Measurements from ENCODE around the gene MACO1. TPM values are rescaled to one million over a fixed set of nuclear protein-coding genes. Genes with fewer than 3 reads are reported as not detected.

MACO1 gene
- total and polyA plus RNA-seq, 2 of the 13 experiments (the other 11 are each of a cell fraction or from before 2014, with no cell fraction given): 9.7 to 17.0 TPM

DNA sequence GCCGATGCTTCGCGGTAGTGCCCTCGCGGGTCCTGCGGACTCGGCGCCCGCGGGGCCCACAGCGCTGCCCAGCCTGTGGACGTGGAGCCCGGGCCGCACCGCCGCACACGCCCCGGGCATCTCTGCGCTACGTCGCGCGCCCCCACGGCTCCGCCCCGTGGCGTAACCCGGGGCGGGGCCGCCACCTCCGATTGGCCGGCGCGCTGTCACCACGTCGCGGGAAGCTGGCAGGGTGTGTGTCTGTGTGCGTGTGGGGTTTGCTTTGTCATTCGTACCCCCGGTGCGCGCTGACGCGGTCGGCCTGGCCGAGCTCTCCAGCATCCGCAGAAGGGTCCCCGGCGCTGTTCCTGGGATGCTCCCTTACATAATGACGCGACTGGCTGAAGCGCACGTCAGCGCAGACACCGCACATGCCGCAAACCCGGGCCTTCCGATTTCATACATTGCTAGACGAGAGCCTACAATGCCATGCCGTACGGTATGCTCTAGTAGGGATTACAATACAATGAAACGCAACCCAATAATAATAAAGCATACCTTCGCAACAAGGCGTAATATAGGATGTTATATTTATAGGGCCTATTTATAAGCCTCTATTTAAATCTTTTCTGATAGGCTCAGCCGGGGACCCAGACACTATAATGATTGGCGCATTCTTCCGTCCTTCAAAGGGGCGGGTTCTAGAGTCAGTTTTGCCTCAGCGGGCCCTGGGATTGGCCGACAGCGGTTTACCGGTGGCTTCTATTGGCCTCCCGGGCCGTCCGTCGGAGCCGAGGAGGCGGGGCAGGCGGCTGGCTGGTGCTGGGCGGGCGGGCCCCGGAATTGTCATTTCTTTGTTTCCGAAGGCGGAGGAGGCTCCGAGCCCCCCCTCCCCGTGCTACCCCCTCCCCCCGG is at the start of gene MACO1 (continued):
- TF ChIP-seq, protein P1, sequence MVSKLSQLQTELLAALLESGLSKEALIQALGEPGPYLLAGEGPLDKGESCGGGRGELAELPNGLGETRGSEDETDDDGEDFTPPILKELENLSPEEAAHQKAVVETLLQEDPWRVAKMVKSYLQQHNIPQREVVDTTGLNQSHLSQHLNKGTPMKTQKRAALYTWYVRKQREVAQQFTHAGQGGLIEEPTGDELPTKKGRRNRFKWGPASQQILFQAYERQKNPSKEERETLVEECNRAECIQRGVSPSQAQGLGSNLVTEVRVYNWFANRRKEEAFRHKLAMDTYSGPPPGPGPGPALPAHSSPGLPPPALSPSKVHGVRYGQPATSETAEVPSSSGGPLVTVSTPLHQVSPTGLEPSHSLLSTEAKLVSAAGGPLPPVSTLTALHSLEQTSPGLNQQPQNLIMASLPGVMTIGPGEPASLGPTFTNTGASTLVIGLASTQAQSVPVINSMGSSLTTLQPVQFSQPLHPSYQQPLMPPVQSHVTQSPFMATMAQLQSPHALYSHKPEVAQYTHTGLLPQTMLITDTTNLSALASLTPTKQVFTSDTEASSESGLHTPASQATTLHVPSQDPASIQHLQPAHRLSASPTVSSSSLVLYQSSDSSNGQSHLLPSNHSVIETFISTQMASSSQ (IDR thresholded peaks at IDR 0.05; ENCODE audit: low read depth): no peak
- TF ChIP-seq, protein P1 (CRISPR knock-in tag; IDR thresholded peaks at IDR 0.05; ENCODE audit: borderline replicate concordance): no peak; the same call in 1 of the 2 replicates
- peak; percentile 63 for TF ChIP-seq SALL1 (CRISPR knock-in tag; IDR thresholded peaks at IDR 0.05)
- TF ChIP-seq HMG20B (CRISPR knock-in tag; conservative IDR thresholded peaks at IDR 0.05): peak; percentile 77
- peak; percentile 57; the same call in 1 of the 2 replicates for TF ChIP-seq ZNF205 (CRISPR knock-in tag; IDR thresholded peaks at IDR 0.05)
- TF ChIP-seq PHF8 (CRISPR knock-in tag; IDR thresholded peaks at IDR 0.05): peak; percentile 81
- peak; percentile 82 for TF ChIP-seq SP4 (CRISPR knock-in tag; IDR thresholded peaks at IDR 0.05)
- no peak for TF ChIP-seq SALL2 (CRISPR knock-in tag; IDR thresholded peaks at IDR 0.05)
- peak; percentile 56; the same call in 1 of the 2 replicates for TF ChIP-seq ZFP36L1 (CRISPR knock-in tag; IDR thresholded peaks at IDR 0.05)
- TF ChIP-seq, protein P2, sequence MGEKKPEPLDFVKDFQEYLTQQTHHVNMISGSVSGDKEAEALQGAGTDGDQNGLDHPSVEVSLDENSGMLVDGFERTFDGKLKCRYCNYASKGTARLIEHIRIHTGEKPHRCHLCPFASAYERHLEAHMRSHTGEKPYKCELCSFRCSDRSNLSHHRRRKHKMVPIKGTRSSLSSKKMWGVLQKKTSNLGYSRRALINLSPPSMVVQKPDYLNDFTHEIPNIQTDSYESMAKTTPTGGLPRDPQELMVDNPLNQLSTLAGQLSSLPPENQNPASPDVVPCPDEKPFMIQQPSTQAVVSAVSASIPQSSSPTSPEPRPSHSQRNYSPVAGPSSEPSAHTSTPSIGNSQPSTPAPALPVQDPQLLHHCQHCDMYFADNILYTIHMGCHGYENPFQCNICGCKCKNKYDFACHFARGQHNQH (CRISPR knock-in tag; IDR thresholded peaks at IDR 0.05): no peak
- TF ChIP-seq GABPB1 (CRISPR knock-in tag; IDR thresholded peaks at IDR 0.05): peak; percentile 75
- TF ChIP-seq ZBTB3 (CRISPR knock-in tag; IDR thresholded peaks at IDR 0.05; ENCODE audit: borderline replicate concordance, low read depth): no peak
- 0 out of 2 replicates have a peak, but pooled peaks have one; percentile 22 for TF ChIP-seq STAT5B (CRISPR knock-in tag; IDR thresholded peaks at IDR 0.05)
- TF ChIP-seq ZNF468 (CRISPR knock-in tag; IDR thresholded peaks at IDR 0.05): 0 out of 2 replicates have a peak, but pooled peaks have one; percentile 33
- peak; percentile 93 for TF ChIP-seq NFYC (CRISPR knock-in tag; IDR thresholded peaks at IDR 0.05)
- peak; percentile 66; the same call in 1 of the 2 replicates for TF ChIP-seq ZSCAN21 (CRISPR knock-in tag; IDR thresholded peaks at IDR 0.05; ENCODE audit: borderline replicate concordance)
- TF ChIP-seq ZNF556 (CRISPR knock-in tag; IDR thresholded peaks at IDR 0.05; ENCODE audit: borderline replicate concordance): 0 out of 2 replicates have a peak, but pooled peaks have one; percentile 14
- TF ChIP-seq, protein P3, sequence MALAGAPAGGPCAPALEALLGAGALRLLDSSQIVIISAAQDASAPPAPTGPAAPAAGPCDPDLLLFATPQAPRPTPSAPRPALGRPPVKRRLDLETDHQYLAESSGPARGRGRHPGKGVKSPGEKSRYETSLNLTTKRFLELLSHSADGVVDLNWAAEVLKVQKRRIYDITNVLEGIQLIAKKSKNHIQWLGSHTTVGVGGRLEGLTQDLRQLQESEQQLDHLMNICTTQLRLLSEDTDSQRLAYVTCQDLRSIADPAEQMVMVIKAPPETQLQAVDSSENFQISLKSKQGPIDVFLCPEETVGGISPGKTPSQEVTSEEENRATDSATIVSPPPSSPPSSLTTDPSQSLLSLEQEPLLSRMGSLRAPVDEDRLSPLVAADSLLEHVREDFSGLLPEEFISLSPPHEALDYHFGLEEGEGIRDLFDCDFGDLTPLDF (CRISPR knock-in tag; IDR thresholded peaks at IDR 0.05): no peak
- no peak for TF ChIP-seq NONO (IDR thresholded peaks at IDR 0.05)
- TF ChIP-seq NONO (CRISPR knock-in tag; conservative IDR thresholded peaks at IDR 0.05): 0 out of 2 replicates have a peak, but pooled peaks have one; percentile 48
- no peak for TF ChIP-seq NR2F6 (IDR thresholded peaks at IDR 0.05)
- TF ChIP-seq NR2F6 (CRISPR knock-in tag; IDR thresholded peaks at IDR 0.05): 0 out of 2 replicates have a peak, but pooled peaks have one; percentile 9
- TF ChIP-seq SP5 (CRISPR knock-in tag; IDR thresholded peaks at IDR 0.05; ENCODE audit: borderline replicate concordance, low read depth): peak; percentile 70
- TF ChIP-seq FOXM1 (CRISPR knock-in tag; IDR thresholded peaks at IDR 0.05): no peak
- 0 out of 2 replicates have a peak, but pooled peaks have one; percentile 45 for TF ChIP-seq ATF1 (CRISPR knock-in tag; IDR thresholded peaks at IDR 0.05)

Data from HepG2 (cell line).